ENCODE measurements around the gene EFNB2.

DNA sequence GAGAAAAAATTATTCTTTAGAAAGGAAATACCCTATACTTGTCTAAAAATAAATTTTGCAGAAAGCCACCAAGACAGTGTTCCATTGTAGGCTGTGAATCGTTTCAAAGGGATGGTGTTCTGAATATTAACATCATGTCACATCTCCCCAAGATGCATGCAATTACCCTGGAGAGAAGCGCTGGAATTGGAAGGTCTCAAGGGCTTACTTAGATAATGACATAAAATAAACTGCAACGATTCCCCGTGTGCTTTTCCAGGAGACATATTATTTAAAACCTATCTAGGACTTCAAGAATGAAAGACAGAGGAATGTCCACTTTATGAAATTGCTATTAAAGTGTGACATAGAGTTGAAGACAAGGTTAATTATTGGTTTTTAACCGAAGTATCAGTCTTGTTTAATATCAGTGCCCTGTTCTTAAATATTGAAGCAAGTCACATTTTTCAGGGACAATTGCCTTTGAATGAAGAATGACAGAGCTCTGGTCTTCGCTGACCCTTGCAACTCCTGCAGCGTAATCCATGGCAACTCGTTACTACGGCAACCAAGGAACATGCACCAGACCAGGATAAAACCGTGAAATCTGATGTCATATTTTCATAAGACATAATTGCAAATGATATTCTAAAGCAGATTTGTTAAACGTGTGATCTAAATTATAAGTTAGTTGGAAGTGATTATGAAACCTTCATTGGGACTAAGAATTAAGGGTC is 91.7 kb downstream of the EFNB2 start:
- TF ChIP-seq, protein P1, sequence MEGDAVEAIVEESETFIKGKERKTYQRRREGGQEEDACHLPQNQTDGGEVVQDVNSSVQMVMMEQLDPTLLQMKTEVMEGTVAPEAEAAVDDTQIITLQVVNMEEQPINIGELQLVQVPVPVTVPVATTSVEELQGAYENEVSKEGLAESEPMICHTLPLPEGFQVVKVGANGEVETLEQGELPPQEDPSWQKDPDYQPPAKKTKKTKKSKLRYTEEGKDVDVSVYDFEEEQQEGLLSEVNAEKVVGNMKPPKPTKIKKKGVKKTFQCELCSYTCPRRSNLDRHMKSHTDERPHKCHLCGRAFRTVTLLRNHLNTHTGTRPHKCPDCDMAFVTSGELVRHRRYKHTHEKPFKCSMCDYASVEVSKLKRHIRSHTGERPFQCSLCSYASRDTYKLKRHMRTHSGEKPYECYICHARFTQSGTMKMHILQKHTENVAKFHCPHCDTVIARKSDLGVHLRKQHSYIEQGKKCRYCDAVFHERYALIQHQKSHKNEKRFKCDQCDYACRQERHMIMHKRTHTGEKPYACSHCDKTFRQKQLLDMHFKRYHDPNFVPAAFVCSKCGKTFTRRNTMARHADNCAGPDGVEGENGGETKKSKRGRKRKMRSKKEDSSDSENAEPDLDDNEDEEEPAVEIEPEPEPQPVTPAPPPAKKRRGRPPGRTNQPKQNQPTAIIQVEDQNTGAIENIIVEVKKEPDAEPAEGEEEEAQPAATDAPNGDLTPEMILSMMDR (IDR thresholded peaks at IDR 0.05) = no peak
- TF ChIP-seq POLR2A (IDR thresholded peaks at IDR 0.05) = no peak
